ENCODE measurements around the gene MTO1. TPM values are rescaled to one million over a fixed set of nuclear protein-coding genes. Genes with fewer than 3 reads are reported as not detected.

The MTO1 gene
- total and polyA plus RNA-seq, 2 of the 4 experiments (the other 2 are of a cell fraction) = 15.0 to 39.8 TPM

DNA sequence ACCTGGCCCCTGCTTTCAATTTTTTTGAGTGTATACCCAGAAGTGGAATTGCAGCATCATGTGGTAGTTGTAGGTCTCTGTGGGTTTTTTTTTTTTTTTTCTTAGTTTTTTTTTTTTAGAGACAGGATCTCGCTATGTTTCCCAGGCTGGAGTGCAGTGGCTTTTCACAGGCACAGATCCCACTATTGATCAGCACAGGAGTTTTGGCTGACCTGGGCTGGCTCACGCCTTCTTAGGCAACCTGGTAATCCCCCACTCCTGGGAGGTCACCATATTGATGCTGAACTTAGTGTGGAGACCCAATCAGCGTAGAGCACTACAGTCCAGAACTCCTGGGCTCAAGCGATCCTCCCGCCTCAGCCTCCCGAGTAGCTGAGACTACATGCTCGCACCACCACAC is 25.9 kb downstream of the MTO1 start:
- dilution Hi-C loops (cut with HindIII; ENCODE audit: low sequenced_read_pairs, unreplicated experiment) = no loop called here
- POLR2A ChIA-PET (ENCODE audit: unreplicated experiment) = no interaction called here

More for the DNA sequence above, 25.9 kb downstream of the MTO1 start:
- Histone ChIP-seq H4K5ac (ENCODE audit: low read depth, low read length) (no peak overlapping the region), H3K9me3 (ENCODE audit: control insufficient read depth, insufficient read depth, low read length) (no peaks in the 10 kb centered on the region), H3K56ac (ENCODE audit: extremely low read depth, insufficient read depth, low read length) (no peak overlapping the region), H3K9me1 (ENCODE audit: insufficient read depth, low read length) (no peaks in the 10 kb centered on the region), H3K18ac (ENCODE audit: low read depth, low read length) (no peak overlapping the region), H4K8ac (ENCODE audit: low read depth in 2 of 2, low read length in 2 of 2) (no peak overlapping the region), H3K4me1 (ENCODE audit: control insufficient read depth, insufficient read depth, low read length) (no peaks in the 10 kb centered on the region), H3K27ac (ENCODE audit: insufficient read depth, low read length) (no peak overlapping the region), H4K91ac (ENCODE audit: insufficient read depth, low read depth, low read length) (no peak overlapping the region), H3K4ac (ENCODE audit: low read depth, low read length) (no peak overlapping the region), H3K23ac (ENCODE audit: low read depth, low read length) (no peak overlapping the region), H2BK120ac (ENCODE audit: low read depth, low read length) (no peak overlapping the region), H3K36me3 (ENCODE audit: control insufficient read depth, insufficient read depth, low read length) (peaks cover 26% of the 10 kb centered on the region), H3K27me3 (ENCODE audit: control insufficient read depth, insufficient read depth, low read length) (no peaks in the 10 kb centered on the region), H3K4me3 (ENCODE audit: insufficient read depth, low read depth, low read length) (no peak overlapping the region), H3K14ac (replicated peaks; ENCODE audit: low read depth, low read length) (no peak overlapping the region), H2AK9ac (replicated peaks; ENCODE audit: low read depth, low read length, poor library complexity) (no peak overlapping the region), H2BK15ac (ENCODE audit: low read depth, low read length) (no peak overlapping the region), H2BK20ac (ENCODE audit: low read depth, low read length) (no peak overlapping the region), H3K79me1 (ENCODE audit: low read depth in 1 of 2, low read length in 2 of 2) (peaks cover 0 to 7% of the 10 kb centered on the region in 2 experiments; a peak in 2 of 4 replicates), H2AK5ac (ENCODE audit: low read depth, low read length) (no peak overlapping the region), H3K4me2 (ENCODE audit: low read depth, low read length) (no peak overlapping the region), H2BK5ac (ENCODE audit: low read depth, low read length, poor library complexity, severe bottlenecking) (no peak overlapping the region), H2AFZ (replicated peaks; ENCODE audit: low read length, poor library complexity) (no peak overlapping the region), H3K9ac (ENCODE audit: low read depth, low read length) (no peak overlapping the region), H4K20me1 (ENCODE audit: insufficient read depth, low read length) (no peaks in the 10 kb centered on the region)
- intact Hi-C loops (cut with micrococcal nuclease) = no loop called here
- CTCF ChIA-PET = no interaction called here
- no peak for ATAC-seq (ENCODE audit: low read depth)
- TF ChIP-seq MAFK (IDR thresholded peaks at IDR 0.05; ENCODE audit: low read depth, low read length) (no peak), RAD21 (IDR thresholded peaks at IDR 0.05; ENCODE audit: low read length) (no peak), SMC3 (IDR thresholded peaks at IDR 0.05; ENCODE audit: low read depth, low read length) (no peak), RCOR1 (IDR thresholded peaks at IDR 0.05; ENCODE audit: insufficient replicate concordance, low read length) (no peak), POLR2A (IDR thresholded peaks at IDR 0.05; ENCODE audit: low read depth, low read length) (no peak), NFE2L2 (IDR thresholded peaks at IDR 0.05; ENCODE audit: low read depth, low read length) (no peak), CHD1 (IDR thresholded peaks at IDR 0.05; ENCODE audit: low read depth, low read length) (no peak), CEBPB (IDR thresholded peaks at IDR 0.05; ENCODE audit: low read depth, low read length) (no peak), MAZ (IDR thresholded peaks at IDR 0.05; ENCODE audit: borderline replicate concordance, low read depth, low read length) (no peak), BHLHE40 (IDR thresholded peaks at IDR 0.05; ENCODE audit: low read depth, low read length) (no peak)
- TF ChIP-seq, protein P1, sequence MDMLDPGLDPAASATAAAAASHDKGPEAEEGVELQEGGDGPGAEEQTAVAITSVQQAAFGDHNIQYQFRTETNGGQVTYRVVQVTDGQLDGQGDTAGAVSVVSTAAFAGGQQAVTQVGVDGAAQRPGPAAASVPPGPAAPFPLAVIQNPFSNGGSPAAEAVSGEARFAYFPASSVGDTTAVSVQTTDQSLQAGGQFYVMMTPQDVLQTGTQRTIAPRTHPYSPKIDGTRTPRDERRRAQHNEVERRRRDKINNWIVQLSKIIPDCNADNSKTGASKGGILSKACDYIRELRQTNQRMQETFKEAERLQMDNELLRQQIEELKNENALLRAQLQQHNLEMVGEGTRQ (IDR thresholded peaks at IDR 0.05; ENCODE audit: low read depth, low read length) = no peak
- TF ChIP-seq, protein P2, sequence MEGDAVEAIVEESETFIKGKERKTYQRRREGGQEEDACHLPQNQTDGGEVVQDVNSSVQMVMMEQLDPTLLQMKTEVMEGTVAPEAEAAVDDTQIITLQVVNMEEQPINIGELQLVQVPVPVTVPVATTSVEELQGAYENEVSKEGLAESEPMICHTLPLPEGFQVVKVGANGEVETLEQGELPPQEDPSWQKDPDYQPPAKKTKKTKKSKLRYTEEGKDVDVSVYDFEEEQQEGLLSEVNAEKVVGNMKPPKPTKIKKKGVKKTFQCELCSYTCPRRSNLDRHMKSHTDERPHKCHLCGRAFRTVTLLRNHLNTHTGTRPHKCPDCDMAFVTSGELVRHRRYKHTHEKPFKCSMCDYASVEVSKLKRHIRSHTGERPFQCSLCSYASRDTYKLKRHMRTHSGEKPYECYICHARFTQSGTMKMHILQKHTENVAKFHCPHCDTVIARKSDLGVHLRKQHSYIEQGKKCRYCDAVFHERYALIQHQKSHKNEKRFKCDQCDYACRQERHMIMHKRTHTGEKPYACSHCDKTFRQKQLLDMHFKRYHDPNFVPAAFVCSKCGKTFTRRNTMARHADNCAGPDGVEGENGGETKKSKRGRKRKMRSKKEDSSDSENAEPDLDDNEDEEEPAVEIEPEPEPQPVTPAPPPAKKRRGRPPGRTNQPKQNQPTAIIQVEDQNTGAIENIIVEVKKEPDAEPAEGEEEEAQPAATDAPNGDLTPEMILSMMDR (conservative IDR thresholded peaks at IDR 0.05; ENCODE audit: low read depth, low read length) = no peak
- in situ Hi-C loops (cut with MboI; ENCODE audit: low sequenced_read_pairs) = no loop called here
- no peak for DNase-seq
- 80% methylated on average over 1 of the region's 7 CpGs; no CpG with 5 or more reads in 1 of the 2 experiments for WGBS, 2 experiments (ENCODE audit: extremely low coverage in 2 of 2, insufficient read length in 1 of 2)
- no TSS peak for BruUV-seq (replicated peaks)

Data from IMR-90 (cell line).